Kasumi-1 (cell line): Measurements from ENCODE around the gene TRIM17.

Experiments used
- DNase-seq, 2 experiments: peaks; one replicate each; lab custom pipeline; 2025; lab: John Stamatoyannopoulos, UW

The TRIM17 gene

GRCh38 chr1:228378090-228378872 is 38.4 kb downstream of the TRIM17 start:
- peak; percentile 43 to 46 for DNase-seq

- DNase-seq = no peak
Measured at GRCh38 chr1:228377664-228378089, 39.0 kb downstream of the TRIM17 start.

- DNase-seq = no peak
Measured at GRCh38 chr1:228376651-228377631, 39.7 kb downstream of the TRIM17 start.

- no peak for DNase-seq
Measured at GRCh38 chr1:228376262-228376628, 40.4 kb downstream of the TRIM17 start.

- no peak for DNase-seq
Measured at GRCh38 chr1:228375578-228376261, 40.9 kb downstream of the TRIM17 start.

- no peak for DNase-seq
Measured at GRCh38 chr1:228374711-228375577, 41.7 kb downstream of the TRIM17 start.

GRCh38 chr1:228373681-228374571 is 42.7 kb downstream of the TRIM17 start:
- DNase-seq = no peak

- no peak for DNase-seq
Measured at GRCh38 chr1:228373004-228373680, 43.5 kb downstream of the TRIM17 start.

GRCh38 chr1:228372183-228373003 is 44.3 kb downstream of the TRIM17 start:
- DNase-seq = no peak

- no peak for DNase-seq
Measured at GRCh38 chr1:228371741-228372182, 44.9 kb downstream of the TRIM17 start.

GRCh38 chr1:228370941-228371740 is 45.5 kb downstream of the TRIM17 start:
- DNase-seq = no peak

- no peak for DNase-seq
Measured at GRCh38 chr1:228370439-228370940, 46.2 kb downstream of the TRIM17 start.

GRCh38 chr1:228369608-228370438 is 46.8 kb downstream of the TRIM17 start:
- DNase-seq = no peak

- DNase-seq = no peak
Measured at GRCh38 chr1:228368801-228369607, 47.7 kb downstream of the TRIM17 start.

GRCh38 chr1:228367798-228368791 is 48.6 kb downstream of the TRIM17 start:
- no peak for DNase-seq
